CD4-positive, alpha-beta T cell (primary cell): ENCODE data around the gene BICC1. TPM values are rescaled to one million over a fixed set of nuclear protein-coding genes. Genes with fewer than 3 reads are reported as not detected.

ENCODE experiments used
- ATAC-seq: fragments of 200-7000 bp; cut with Tn5 transposase; one replicate; pipeline ENCODE4 v1.10.0; 2022; ENCODE audit warnings: mild to moderate bottlenecking; ENCODE audit not compliant: poor library complexity
- CTCF ChIA-PET: fragments of 350-600 bp; sonication (Branson Sonifier 250); formaldehyde crosslinking; loops from one replicate; lab custom pipeline; 2021; ENCODE audit warnings: antibody characterized with exemption, inconsistent platforms; lab: Charles Lee
- POLR2A ChIA-PET: fragments of 350-600 bp; sonication (Branson Sonifier 250); formaldehyde crosslinking; loops from one replicate; lab custom pipeline; 2021; ENCODE audit warnings: antibody characterized with exemption, inconsistent platforms; lab: Charles Lee
- DNase-seq, 14 experiments: peaks; one replicate each; pipeline ENCODE4 v3.0.0-alpha.2; 2013 to 2020; ENCODE audit warnings: mixed read lengths in 2 of 14
- H3K27ac ChIP-seq, 2 donors: one replicate each; pipeline versions ENCODE4 v1.5.1 to v1.7.0; 2013; ENCODE audit warnings: low read length in 2 of 2, low read depth in 1 of 2, mild to moderate bottlenecking in 1 of 2
- H3K27me3 ChIP-seq, 2 experiments: 1 replicate in 1 of 2; 2 replicates in 1 of 2; pipeline versions ENCODE4 v1.6.1 to v1.7.0; 2013; ENCODE audit warnings: low read length in 2 of 2, control low read depth in 1 of 2, mild to moderate bottlenecking in 1 of 2, moderate library complexity in 1 of 2; ENCODE audit not compliant: insufficient read depth in 2 of 2, control insufficient read depth in 1 of 2
- H3K36me3 ChIP-seq: one replicate; pipeline ENCODE4 v1.6.1; 2013; ENCODE audit warnings: low read length, control low read depth; ENCODE audit not compliant: insufficient read depth
- H3K4me1 ChIP-seq: one replicate; pipeline ENCODE4 v1.6.1; 2013; ENCODE audit warnings: low read length, control low read depth; ENCODE audit not compliant: insufficient read depth
- H3K4me3 ChIP-seq: one replicate; pipeline ENCODE4 v1.5.1; 2013; ENCODE audit warnings: mild to moderate bottlenecking, low read length, moderate library complexity
- H3K9me3 ChIP-seq, 2 experiments: 1 replicate in 1 of 2; 2 replicates in 1 of 2; pipeline versions ENCODE4 v1.6.1 to v1.7.0; 2013; ENCODE audit warnings: low read length in 2 of 2, mild to moderate bottlenecking in 2 of 2, control low read depth in 1 of 2, moderate library complexity in 1 of 2; ENCODE audit not compliant: control insufficient read depth in 1 of 2, insufficient read depth in 1 of 2
- H3K27ac Mint-ChIP-seq: one replicate; pipeline ENCODE4 v1.8.0; 2020; ENCODE audit warnings: mixed read lengths
- H3K27me3 Mint-ChIP-seq: one replicate; pipeline ENCODE4 v1.8.0; 2021; ENCODE audit warnings: mixed read lengths
- H3K36me3 Mint-ChIP-seq: one replicate; pipeline ENCODE4 v1.8.0; 2021; ENCODE audit warnings: low read depth, mixed read lengths
- H3K4me1 Mint-ChIP-seq: one replicate; pipeline ENCODE4 v1.8.0; 2021; ENCODE audit warnings: low read depth, mixed read lengths
- H3K4me3 Mint-ChIP-seq: one replicate; pipeline ENCODE4 v1.8.0; 2020; ENCODE audit warnings: mild to moderate bottlenecking, mixed read lengths
- H3K9me3 Mint-ChIP-seq: one replicate; pipeline ENCODE4 v1.8.0; 2020; ENCODE audit warnings: mixed read lengths
- CTCF ChIP-seq: fragments of 200-600 bp; IDR thresholded peaks from one replicate; pipeline ENCODE4 v1.8.0; 2022; ENCODE audit warnings: antibody characterized with exemption, mild to moderate bottlenecking
- intact Hi-C, 2 experiments: fragments of 100-400 bp; cut with DNase I in 1 of 2; cut with micrococcal nuclease in 1 of 2; formaldehyde crosslinking; loops; one replicate each; pipeline versions ENCODE4 v1.15.1 to v1.9.0; 2023 to 2025; cut with DNase I, micrococcal nuclease
- total RNA-seq, 174 experiments: library from RNA in 2 of 174; stranded (reverse) in 2 of 174; gene quantifications; one replicate each; pipeline ENCODE4 v1.2.3 and lab custom pipeline; 2021 to 2026

The BICC1 gene
- total RNA-seq, 2 experiments from 2014 or later = not detected

- H3K9me3 Mint-ChIP-seq = peaks cover under 1% of the 10 kb centered on the region
- DNase-seq (no peak), ATAC-seq (no peak)
- no peaks in the 10 kb centered on the region for H3K4me1 Mint-ChIP-seq
- H3K4me3 Mint-ChIP-seq = no peak overlapping the region
- H3K4me1 ChIP-seq = no peaks in the 10 kb centered on the region
- ChIA-PET POLR2A (no interaction called here), CTCF (no interaction called here)
- H3K27ac Mint-ChIP-seq = no peak overlapping the region
- no peak for TF ChIP-seq CTCF
- H3K9me3 ChIP-seq = no peaks in the 10 kb centered on the region
- H3K36me3 Mint-ChIP-seq = no peaks in the 10 kb centered on the region
- H3K4me3 ChIP-seq = no peak overlapping the region
- H3K27ac ChIP-seq = no peak overlapping the region
- peaks cover 61% of the 10 kb centered on the region for H3K27me3 Mint-ChIP-seq
- peaks cover 0 to 3% of the 10 kb centered on the region in 2 experiments for H3K27me3 ChIP-seq
- intact Hi-C loops = no loop called here
- H3K36me3 ChIP-seq = no peaks in the 10 kb centered on the region
These were observed 44.6 kb upstream of the BICC1 start for GRCh38 chr10:58467931-58468635.

GRCh38 chr10:58473976-58474375, 38.7 kb upstream of the BICC1 start:
- Histone ChIP-seq H3K4me3 (no peak overlapping the region), H3K9me3 (no peaks in the 10 kb centered on the region), H3K27ac (no peak overlapping the region), H3K36me3 (no peaks in the 10 kb centered on the region), H3K27me3 (peaks cover 2 to 5% of the 10 kb centered on the region in 2 experiments), H3K4me1 (no peaks in the 10 kb centered on the region)
- intact Hi-C loops = no loop called here
- TF ChIP-seq CTCF = no peak
- H3K4me1 Mint-ChIP-seq = no peaks in the 10 kb centered on the region
- ChIA-PET POLR2A (no interaction called here), CTCF (no interaction called here)
- H3K36me3 Mint-ChIP-seq = no peaks in the 10 kb centered on the region
- H3K9me3 Mint-ChIP-seq = no peaks in the 10 kb centered on the region
- H3K4me3 Mint-ChIP-seq = no peak overlapping the region
- peaks cover 51% of the 10 kb centered on the region for H3K27me3 Mint-ChIP-seq
- no peak for DNase-seq
- H3K27ac Mint-ChIP-seq = no peak overlapping the region
- no peak for ATAC-seq

- peaks cover 50% of the 10 kb centered on the region for H3K27me3 Mint-ChIP-seq
- H3K27ac ChIP-seq = no peak overlapping the region
These were observed 37.1 kb upstream of the BICC1 start for GRCh38 chr10:58475322-58476277.

More at GRCh38 chr10:58475322-58476277, 37.1 kb upstream of the BICC1 start:
- Mint-ChIP-seq H3K36me3 (no peaks in the 10 kb centered on the region), H3K4me1 (no peaks in the 10 kb centered on the region), H3K27ac (no peak overlapping the region), H3K9me3 (no peaks in the 10 kb centered on the region), H3K4me3 (no peak overlapping the region)
- H3K4me1 ChIP-seq = no peaks in the 10 kb centered on the region
- TF ChIP-seq CTCF = no peak
- POLR2A ChIA-PET = no interaction called here
- peaks cover 2 to 5% of the 10 kb centered on the region in 2 experiments for H3K27me3 ChIP-seq
- CTCF ChIA-PET = no interaction called here
- no peak overlapping the region for H3K4me3 ChIP-seq
- no peaks in the 10 kb centered on the region for H3K36me3 ChIP-seq
- intact Hi-C loops = no loop called here
- DNase-seq = no peak
- no peaks in the 10 kb centered on the region for H3K9me3 ChIP-seq
- ATAC-seq = no peak
